PC-9 (cell line): Measurements from ENCODE around the gene ITIH5. TPM values are rescaled to one million over a fixed set of nuclear protein-coding genes. Genes with fewer than 3 reads are reported as not detected.

Experiments
- BruUV-seq: library from RNA; stranded (reverse); fragments of 400-500 nt; replicated peaks from 2 replicates; lab custom pipeline; 2021; lab: Mats Ljungman, UMichigan
- CTCF ChIA-PET: fragments of 300-600 bp; sonication (Branson Sonifier 250); formaldehyde crosslinking; loops from one replicate; lab custom pipeline; 2022; ENCODE audit warnings: antibody characterized with exemption; lab: Charles Lee
- POLR2A ChIA-PET: fragments of 300-600 bp; sonication (Branson Sonifier 250); formaldehyde crosslinking; loops from one replicate; lab custom pipeline; 2022; ENCODE audit warnings: antibody characterized with exemption; ENCODE audit not compliant: unreplicated experiment; lab: Charles Lee
- DNase-seq, 2 experiments: peaks; one replicate each; pipeline versions ENCODE4 v3.0.0 to v3.0.0-alpha.2; 2015 to 2022; ENCODE audit warnings: mixed read lengths in 1 of 2
- H2AFZ ChIP-seq: fragments of 200-600 bp; sonication (generic); 2 replicates; pipeline ENCODE4 v1.8.1; 2017; ENCODE audit warnings: antibody characterized with exemption
- H3F3A ChIP-seq: fragments of 200-600 bp; sonication (generic); 2 replicates; pipeline ENCODE4 v1.8.1; 2017; ENCODE audit warnings: antibody characterized with exemption, mild to moderate bottlenecking, low read depth; ENCODE audit not compliant: insufficient read depth
- H3K27ac ChIP-seq: fragments of 200-600 bp; sonication (generic); 2 replicates; pipeline ENCODE4 v1.6.1; 2016; ENCODE audit warnings: mixed run types
- H3K27me3 ChIP-seq: fragments of 200-600 bp; sonication (generic); 2 replicates; pipeline ENCODE4 v1.6.1; 2016; ENCODE audit warnings: low read depth, mixed run types; ENCODE audit not compliant: insufficient read depth
- H3K36me3 ChIP-seq: fragments of 200-600 bp; sonication (generic); 2 replicates; pipeline ENCODE4 v1.6.1; 2016; ENCODE audit warnings: low read depth, mixed run types
- H3K4me1 ChIP-seq: fragments of 200-600 bp; sonication (generic); replicated peaks from 2 replicates; pipeline ENCODE4 v1.6.1; 2016; ENCODE audit warnings: mixed run types; ENCODE audit not compliant: insufficient read depth
- H3K4me2 ChIP-seq: fragments of 200-600 bp; sonication (generic); 2 replicates; pipeline ENCODE4 v1.6.1; 2017; ENCODE audit warnings: mixed run types
- H3K4me3 ChIP-seq: fragments of 200-600 bp; sonication (generic); 2 replicates; pipeline ENCODE4 v1.6.1; 2016; ENCODE audit warnings: mixed run types
- H3K79me2 ChIP-seq: fragments of 200-600 bp; sonication (generic); 2 replicates; pipeline ENCODE4 v1.6.1; 2017; ENCODE audit warnings: low read depth, mixed run types
- H3K9me2 ChIP-seq: fragments of 200-600 bp; sonication (generic); 2 replicates; pipeline ENCODE4 v1.8.1; 2017; ENCODE audit warnings: mild to moderate bottlenecking; ENCODE audit not compliant: insufficient read depth
- H3K9me3 ChIP-seq: fragments of 200-600 bp; sonication (generic); 2 replicates; pipeline ENCODE4 v1.8.1; 2016; ENCODE audit warnings: low read depth; ENCODE audit not compliant: insufficient read depth
- H4K20me1 ChIP-seq: fragments of 200-600 bp; sonication (generic); 2 replicates; pipeline ENCODE4 v1.8.1; 2017; ENCODE audit not compliant: insufficient read depth
- CTCF ChIP-seq: fragments of 200-600 bp; sonication (generic); conservative IDR thresholded peaks from 2 replicates; pipeline ENCODE4 v1.6.1; 2017; ENCODE audit warnings: mixed run types, antibody characterized with exemption, mild to moderate bottlenecking, moderate library complexity
- EZH2 ChIP-seq: fragments of 200-600 bp; sonication (generic); IDR thresholded peaks from 2 replicates; pipeline ENCODE4 v1.8.0; 2017; ENCODE audit warnings: antibody characterized with exemption, low read depth
- intact Hi-C: fragments of 100-400 bp; cut with micrococcal nuclease; formaldehyde crosslinking; loops from one replicate; pipeline ENCODE4 v1.10.0; 2022; ENCODE audit not compliant: unreplicated experiment
- total RNA-seq: library from RNA; stranded (reverse); gene quantifications from 2 replicates; pipeline ENCODE4 v1.2.3, GENCODE V29; 2021

The ITIH5 gene
- total RNA-seq, 1 experiment from 2014 or later: not detected

GRCh38 chr10:7553531-7553930 lies 113.2 kb downstream of the ITIH5 start:
- no peaks in the 10 kb centered on the region for H3K9me3 ChIP-seq
- H3K4me1 ChIP-seq: no peaks in the 10 kb centered on the region
- no peaks in the 10 kb centered on the region for H3K36me3 ChIP-seq
- no peak overlapping the region for H3K4me3 ChIP-seq
- no peaks in the 10 kb centered on the region for H3K79me2 ChIP-seq
- H4K20me1 ChIP-seq: no peaks in the 10 kb centered on the region
- no peak overlapping the region for H3K4me2 ChIP-seq
- H3K9me2 ChIP-seq: no peaks in the 10 kb centered on the region
- POLR2A ChIA-PET: no interaction called here
- BruUV-seq: no TSS peak
- CTCF ChIA-PET: no interaction called here
- no peak for TF ChIP-seq CTCF
- no peak for TF ChIP-seq EZH2
- no peak for DNase-seq
- peaks cover 21% of the 10 kb centered on the region for H3K27me3 ChIP-seq
- H3F3A ChIP-seq: no peaks in the 10 kb centered on the region
- no peak overlapping the region for H2AFZ ChIP-seq
- intact Hi-C loops: no loop called here
- no peak overlapping the region for H3K27ac ChIP-seq

DNA sequence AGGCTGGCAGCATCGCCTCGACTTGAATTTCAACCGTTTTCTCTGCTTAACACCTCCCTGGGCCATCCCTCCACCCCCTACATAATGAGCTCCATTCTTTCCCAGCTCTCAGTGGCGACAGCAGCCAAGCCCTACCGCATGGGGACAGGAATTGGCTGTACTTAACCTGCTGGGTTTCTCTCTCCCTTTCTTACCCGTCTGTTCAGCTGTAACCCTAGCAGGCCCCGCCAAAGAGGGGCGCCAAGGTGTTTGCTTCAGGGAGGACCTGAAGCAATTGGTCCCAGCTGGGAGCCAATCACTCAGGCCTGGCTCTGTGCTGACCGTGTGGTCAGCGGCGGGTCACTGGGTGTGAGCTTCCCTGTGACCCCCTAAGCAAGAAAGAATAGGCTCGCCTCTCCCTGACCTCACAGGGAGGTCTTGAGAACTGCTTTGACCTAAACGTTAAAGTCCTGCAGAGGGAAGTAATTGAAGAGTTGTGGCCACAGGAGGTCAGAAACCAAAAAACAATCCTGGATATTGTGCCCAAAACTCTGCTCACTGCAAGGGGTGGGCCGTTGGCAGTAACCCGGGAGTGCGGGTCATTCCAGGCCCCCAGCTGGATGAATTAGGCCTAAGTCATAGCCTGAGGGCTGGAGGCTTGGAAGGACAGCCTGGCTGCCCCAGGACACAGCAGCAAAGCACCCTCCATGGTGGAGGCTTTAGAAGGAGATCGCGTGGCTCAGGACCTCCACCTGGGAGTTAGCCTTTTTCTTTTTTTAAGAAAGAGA lies 114.6 kb downstream of the ITIH5 start:
- H3K9me3 ChIP-seq: no peaks in the 10 kb centered on the region
- no peak overlapping the region for H3K4me3 ChIP-seq
- H3K4me1 ChIP-seq: no peaks in the 10 kb centered on the region
- POLR2A ChIA-PET: no interaction called here
- no peak overlapping the region for H3K4me2 ChIP-seq
- no peak overlapping the region for H3K27ac ChIP-seq
- no peaks in the 10 kb centered on the region for H3K79me2 ChIP-seq
- no peak for TF ChIP-seq CTCF
- no peak for TF ChIP-seq EZH2
- no peak overlapping the region for H2AFZ ChIP-seq
- no peak for DNase-seq
- no peaks in the 10 kb centered on the region for H3F3A ChIP-seq
- intact Hi-C loops: no loop called here
- no peaks in the 10 kb centered on the region for H3K36me3 ChIP-seq
- no peaks in the 10 kb centered on the region for H4K20me1 ChIP-seq
- H3K27me3 ChIP-seq: peaks cover 27% of the 10 kb centered on the region
- no TSS peak for BruUV-seq
- CTCF ChIA-PET: interaction anchor here (0.8 kb wide), 1 partner anchor 67 kb away, joined by 3 read pairs; no protein-coding TSS in a partner anchor
- H3K9me2 ChIP-seq: no peaks in the 10 kb centered on the region

GRCh38 chr10:7551289-7551688 lies 115.5 kb downstream of the ITIH5 start:
- Histone ChIP-seq H3F3A (no peaks in the 10 kb centered on the region), H3K27me3 (peaks cover 33% of the 10 kb centered on the region), H3K9me2 (no peaks in the 10 kb centered on the region), H3K27ac (no peak overlapping the region), H3K79me2 (no peaks in the 10 kb centered on the region), H3K9me3 (no peaks in the 10 kb centered on the region), H3K4me2 (no peak overlapping the region), H4K20me1 (no peaks in the 10 kb centered on the region), H2AFZ (no peak overlapping the region), H3K4me1 (no peaks in the 10 kb centered on the region), H3K36me3 (no peaks in the 10 kb centered on the region), H3K4me3 (no peak overlapping the region)
- no peak for DNase-seq
- ChIA-PET CTCF (no interaction called here), POLR2A (no interaction called here)
- no TSS peak for BruUV-seq
- intact Hi-C loops: no loop called here
- TF ChIP-seq EZH2 (no peak), CTCF (no peak)
